ENCODE measurements around the gene RFTN2. TPM values are rescaled to one million over a fixed set of nuclear protein-coding genes. Genes with fewer than 3 reads are reported as not detected.
"Not testable (repeated sequence)": the region's sequence is repeated elsewhere in the genome, so short reads cannot be mapped to it uniquely, and the experiment has no call there.

The RFTN2 gene
- total and polyA plus RNA-seq, 9 of the 15 experiments (the other 6 are each of a cell fraction or from before 2014, with no cell fraction given), result 0.01 to 0.11 (median 0.04) TPM; not detected in 6

GRCh38 chr2:197640571-197641122 is 34.7 kb downstream of the RFTN2 start:
- DNase-seq (ENCODE audit: extremely low read depth in 1 of 4, low spot score in 3 of 4), result peak in 1 of 4 experiments; percentile 7
- H3K9me3 ChIP-seq (replicated peaks; ENCODE audit: control insufficient read depth, insufficient read depth, low read depth, low read length); H3K27me3 ChIP-seq (ENCODE audit: control insufficient read depth in 2 of 2, insufficient read depth in 2 of 2, low read length in 2 of 2); intact Hi-C loops (cut with micrococcal nuclease); H3K9ac ChIP-seq (ENCODE audit: insufficient read depth in 1 of 2, low read depth in 2 of 2, low read length in 2 of 2); H3K27ac ChIP-seq (ENCODE audit: extremely low read depth, low read depth, low read length); ATAC-seq; H3K4me3 ChIP-seq; BruUV-seq (replicated peaks); H3K36me3 ChIP-seq (ENCODE audit: control insufficient read depth, insufficient read depth, low read length); H3K9me1 ChIP-seq (ENCODE audit: control insufficient read depth, insufficient read depth, low read length); POLR2A ChIA-PET; in situ Hi-C loops (cut with MboI); H4K20me1 ChIP-seq (replicated peaks; ENCODE audit: control insufficient read depth, insufficient read depth, low read length); H3K4me2 ChIP-seq (ENCODE audit: insufficient read depth, low read length); H3K79me2 ChIP-seq (ENCODE audit: control insufficient read depth, insufficient read depth, low read length); CTCF ChIA-PET (ENCODE audit: low intra/inter-chr PET ratio); H3K4me1 ChIP-seq (replicated peaks in 1 of 2; ENCODE audit: control insufficient read depth in 2 of 2, insufficient read depth in 2 of 2, low read length in 2 of 2); FAIRE-seq: not testable (repeated sequence)
- H2AFZ ChIP-seq (ENCODE audit: low read depth, low read length), result peak overlapping the region; percentile 52
- TF ChIP-seq L3MBTL2 (IDR thresholded peaks at IDR 0.05) (0 out of 2 replicates have a peak, but pooled peaks have one; percentile 19), C11orf30 (IDR thresholded peaks at IDR 0.05; ENCODE audit: low read depth) (peak; percentile 82), NFE2 (IDR thresholded peaks at IDR 0.05; ENCODE audit: low read depth) (0 out of 2 replicates have a peak, but pooled peaks have one; percentile 48), ZNF316 (IDR thresholded peaks at IDR 0.05) (peak; percentile 83), MAFG (tag; conservative IDR thresholded peaks at IDR 0.05) (peak; percentile 40), YY1 (IDR thresholded peaks at IDR 0.05; ENCODE audit: borderline replicate concordance in 1 of 3, control insufficient read depth in 1 of 3, extremely low read depth in 1 of 3, insufficient read depth in 3 of 3, insufficient read length in 1 of 3, insufficient replicate concordance in 2 of 3, low read depth in 1 of 3, low read length in 2 of 3) (peak in 1 of 3 experiments; percentile 67)
- WGBS (ENCODE audit: insufficient coverage, low coverage, missing lambda C conversion rate), result 25% methylated on average over 4 of the region's 19 CpGs

All from K562 (cell line).